A673 (cell line): ENCODE results near the gene CRYGS. TPM values are rescaled to one million over a fixed set of nuclear protein-coding genes. Genes with fewer than 3 reads are reported as not detected.

Experiments used
- BruUV-seq: library from RNA; stranded (reverse); fragments of 400-500 nt; replicated peaks from 2 replicates; lab custom pipeline; 2021; lab: Mats Ljungman, UMichigan
- CTCF ChIA-PET: fragments of 300-600 bp; sonication (Branson Sonifier 250); formaldehyde crosslinking; loops from one replicate; lab custom pipeline; 2022; ENCODE audit warnings: antibody characterized with exemption; lab: Charles Lee
- POLR2A ChIA-PET: fragments of 300-600 bp; sonication (Branson Sonifier 250); formaldehyde crosslinking; loops from one replicate; lab custom pipeline; 2022; ENCODE audit warnings: antibody characterized with exemption; ENCODE audit not compliant: low non-redundant PET; lab: Charles Lee
- DNase-seq: peaks from one replicate; pipeline ENCODE4 v3.0.0-alpha.2; 2015; ENCODE audit warnings: low spot score
- H3K27ac ChIP-seq: fragments of 200-600 bp; sonication (generic); 2 replicates; pipeline ENCODE4 v1.5.1; 2016; ENCODE audit warnings: mixed run types, low read depth, mild to moderate bottlenecking, mixed read lengths, antibody characterized with exemption, low read length; ENCODE audit not compliant: poor library complexity, severe bottlenecking
- H3K27me3 ChIP-seq: fragments of 200-600 bp; sonication (generic); replicated peaks from 2 replicates; pipeline ENCODE4 v1.6.1; 2017; ENCODE audit warnings: mixed run types, low read depth, mild to moderate bottlenecking, mixed read lengths, antibody characterized with exemption, low read length; ENCODE audit not compliant: insufficient read depth, poor library complexity
- H3K36me3 ChIP-seq: fragments of 200-600 bp; sonication (generic); 2 replicates; pipeline ENCODE4 v1.6.1; 2016; ENCODE audit warnings: mixed run types, mild to moderate bottlenecking, mixed read lengths, antibody characterized with exemption, low read length; ENCODE audit not compliant: insufficient read depth, poor library complexity, severe bottlenecking
- H3K4me1 ChIP-seq: fragments of 200-600 bp; sonication (generic); 2 replicates; pipeline ENCODE4 v1.6.1; 2017; ENCODE audit warnings: mixed run types, mild to moderate bottlenecking, mixed read lengths, antibody characterized with exemption, low read length; ENCODE audit not compliant: insufficient read depth, poor library complexity, severe bottlenecking
- H3K4me3 ChIP-seq: fragments of 200-600 bp; sonication (generic); 2 replicates; pipeline ENCODE4 v1.5.1; 2016; ENCODE audit warnings: low read depth, mixed run types, mild to moderate bottlenecking, mixed read lengths, low read length; ENCODE audit not compliant: poor library complexity, severe bottlenecking
- H3K9me3 ChIP-seq: fragments of 200-600 bp; sonication (generic); 2 replicates; pipeline ENCODE4 v1.6.1; 2016; ENCODE audit warnings: mixed run types, low read depth, mild to moderate bottlenecking, mixed read lengths, antibody characterized with exemption, low read length; ENCODE audit not compliant: poor library complexity, severe bottlenecking
- EZH2 ChIP-seq: fragments of 200-600 bp; sonication (generic); IDR thresholded peaks from 2 replicates; pipeline ENCODE4 v1.6.1; 2017; ENCODE audit warnings: borderline replicate concordance, low read depth, mild to moderate bottlenecking, mixed read lengths, antibody characterized with exemption, low read length; ENCODE audit not compliant: poor library complexity, severe bottlenecking
- intact Hi-C: fragments of 100-400 bp; cut with micrococcal nuclease; formaldehyde crosslinking; loops from one replicate; pipeline ENCODE4 v1.10.0; 2022; ENCODE audit not compliant: unreplicated experiment
- total RNA-seq: library from RNA; stranded (reverse); gene quantifications from 2 replicates; pipeline ENCODE4 v1.2.3, GENCODE V29; 2021
- TF ChIP-seq, protein P1 (sequence below): fragments of 300-800, 200-600 bp; sonication (generic); conservative IDR thresholded peaks from 2 replicates; pipeline ENCODE4 v1.5.1; 2017; ENCODE audit warnings: low read depth, mild to moderate bottlenecking, antibody characterized with exemption, low read length, moderate library complexity, mixed read lengths

Gene CRYGS
- total RNA-seq, 1 experiment from 2014 or later = 3.6 TPM

DNA sequence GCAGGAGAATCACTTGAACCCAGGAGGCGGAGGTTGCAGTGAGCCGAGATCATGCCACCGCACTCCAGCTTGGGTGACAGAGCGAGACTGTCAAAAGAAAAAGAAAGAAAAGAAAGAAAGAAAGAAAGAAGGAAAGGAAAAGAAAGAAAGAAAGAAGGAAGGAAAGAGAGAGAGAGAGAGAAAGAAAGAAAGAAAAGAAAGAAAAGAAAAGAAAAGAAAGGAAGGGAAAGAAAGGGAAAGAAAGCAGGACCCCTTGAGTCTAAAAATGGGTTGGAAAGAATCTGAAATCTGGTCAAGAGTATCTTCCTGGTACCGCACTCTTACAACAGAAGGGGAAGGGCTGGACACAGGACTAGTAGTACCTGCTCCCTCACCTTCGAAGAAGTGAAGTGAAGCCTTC lies 19.6 kb downstream of the CRYGS start:
- CTCF ChIA-PET = no interaction called here
- Histone ChIP-seq H3K27me3 (no peaks in the 10 kb centered on the region), H3K27ac (no peak overlapping the region), H3K4me3 (no peak overlapping the region), H3K4me1 (peaks cover 15% of the 10 kb centered on the region), H3K36me3 (no peaks in the 10 kb centered on the region), H3K9me3 (no peaks in the 10 kb centered on the region)
- TF ChIP-seq EZH2 = no peak
- TF ChIP-seq, protein P1, sequence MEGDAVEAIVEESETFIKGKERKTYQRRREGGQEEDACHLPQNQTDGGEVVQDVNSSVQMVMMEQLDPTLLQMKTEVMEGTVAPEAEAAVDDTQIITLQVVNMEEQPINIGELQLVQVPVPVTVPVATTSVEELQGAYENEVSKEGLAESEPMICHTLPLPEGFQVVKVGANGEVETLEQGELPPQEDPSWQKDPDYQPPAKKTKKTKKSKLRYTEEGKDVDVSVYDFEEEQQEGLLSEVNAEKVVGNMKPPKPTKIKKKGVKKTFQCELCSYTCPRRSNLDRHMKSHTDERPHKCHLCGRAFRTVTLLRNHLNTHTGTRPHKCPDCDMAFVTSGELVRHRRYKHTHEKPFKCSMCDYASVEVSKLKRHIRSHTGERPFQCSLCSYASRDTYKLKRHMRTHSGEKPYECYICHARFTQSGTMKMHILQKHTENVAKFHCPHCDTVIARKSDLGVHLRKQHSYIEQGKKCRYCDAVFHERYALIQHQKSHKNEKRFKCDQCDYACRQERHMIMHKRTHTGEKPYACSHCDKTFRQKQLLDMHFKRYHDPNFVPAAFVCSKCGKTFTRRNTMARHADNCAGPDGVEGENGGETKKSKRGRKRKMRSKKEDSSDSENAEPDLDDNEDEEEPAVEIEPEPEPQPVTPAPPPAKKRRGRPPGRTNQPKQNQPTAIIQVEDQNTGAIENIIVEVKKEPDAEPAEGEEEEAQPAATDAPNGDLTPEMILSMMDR = no peak
- BruUV-seq = no TSS peak
- DNase-seq = no peak
- intact Hi-C loops = no loop called here
- POLR2A ChIA-PET = no interaction called here

DNA sequence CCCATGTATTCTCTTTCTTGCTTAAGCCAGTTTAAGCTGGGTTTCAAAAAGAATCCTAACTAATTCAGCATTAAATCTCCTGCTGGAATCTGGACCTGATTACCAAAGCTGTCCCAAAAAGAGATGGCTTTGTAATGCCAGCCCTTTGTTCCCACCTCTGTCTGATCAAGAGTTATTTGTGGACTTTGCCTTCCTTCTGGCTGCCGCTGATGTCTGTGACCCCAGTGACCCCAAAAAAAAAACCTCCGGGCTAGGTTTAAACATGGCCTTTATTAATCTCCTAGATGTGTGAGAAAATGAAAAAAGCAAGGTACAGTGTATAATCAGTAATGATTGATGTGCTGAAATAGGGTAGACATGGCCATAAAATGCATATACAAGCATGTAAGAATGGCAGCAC lies 20.7 kb downstream of the CRYGS start:
- Histone ChIP-seq H3K4me1 (peaks cover 15% of the 10 kb centered on the region), H3K4me3 (no peak overlapping the region), H3K27me3 (no peaks in the 10 kb centered on the region), H3K9me3 (no peaks in the 10 kb centered on the region), H3K27ac (no peak overlapping the region), H3K36me3 (no peaks in the 10 kb centered on the region)
- TF ChIP-seq EZH2 = no peak
- TF ChIP-seq, protein P1 = no peak
- no peak for DNase-seq
- CTCF ChIA-PET = no interaction called here
- intact Hi-C loops = no loop called here
- BruUV-seq = no TSS peak
- POLR2A ChIA-PET = interaction anchor here (0.6 kb wide), 1 partner anchor 16 kb away, joined by 3 read pairs; no protein-coding TSS in a partner anchor

- Histone ChIP-seq H3K4me3 (no peak overlapping the region), H3K36me3 (no peaks in the 10 kb centered on the region), H3K9me3 (no peaks in the 10 kb centered on the region), H3K27me3 (no peaks in the 10 kb centered on the region), H3K27ac (no peak overlapping the region), H3K4me1 (peaks cover 15% of the 10 kb centered on the region)
- BruUV-seq = no TSS peak
- DNase-seq = no peak
- intact Hi-C loops = no loop called here
- no peak for TF ChIP-seq EZH2
- TF ChIP-seq, protein P1 = no peak
- CTCF ChIA-PET = no interaction called here
- POLR2A ChIA-PET = interaction anchor here (0.6 kb wide), 1 partner anchor 16 kb away, joined by 3 read pairs; no protein-coding TSS in a partner anchor
Observed at GRCh38 chr3:186523022-186523421, 21.2 kb downstream of the CRYGS start.
